Measurements from ENCODE around the gene SLC12A7.
"Not testable (repeated sequence)": the region's sequence is repeated elsewhere in the genome, so short reads cannot be mapped to it uniquely, and the experiment has no call there.

The SLC12A7 gene

GRCh38 chr5:1111727-1112289 is at the start of gene SLC12A7:
SLC12A7 (minus strand) TSS chr5:1112063; CDS start chr5:1111991, 72 bp downstream.
- Mint-ChIP-seq H3K27me3 (no peaks in the 10 kb centered on the region), H3K27ac (peak within 1 kb of the TSS; percentile 75), H3K36me3 (no peaks in the 10 kb centered on the region), H3K9me3 (ENCODE audit: low read depth) (no peaks in the 10 kb centered on the region), H3K4me3 (peak within 1 kb of the TSS; percentile 87), H3K4me1 (ENCODE audit: low read depth) (peaks cover 33% of the 10 kb centered on the region)

DNA sequence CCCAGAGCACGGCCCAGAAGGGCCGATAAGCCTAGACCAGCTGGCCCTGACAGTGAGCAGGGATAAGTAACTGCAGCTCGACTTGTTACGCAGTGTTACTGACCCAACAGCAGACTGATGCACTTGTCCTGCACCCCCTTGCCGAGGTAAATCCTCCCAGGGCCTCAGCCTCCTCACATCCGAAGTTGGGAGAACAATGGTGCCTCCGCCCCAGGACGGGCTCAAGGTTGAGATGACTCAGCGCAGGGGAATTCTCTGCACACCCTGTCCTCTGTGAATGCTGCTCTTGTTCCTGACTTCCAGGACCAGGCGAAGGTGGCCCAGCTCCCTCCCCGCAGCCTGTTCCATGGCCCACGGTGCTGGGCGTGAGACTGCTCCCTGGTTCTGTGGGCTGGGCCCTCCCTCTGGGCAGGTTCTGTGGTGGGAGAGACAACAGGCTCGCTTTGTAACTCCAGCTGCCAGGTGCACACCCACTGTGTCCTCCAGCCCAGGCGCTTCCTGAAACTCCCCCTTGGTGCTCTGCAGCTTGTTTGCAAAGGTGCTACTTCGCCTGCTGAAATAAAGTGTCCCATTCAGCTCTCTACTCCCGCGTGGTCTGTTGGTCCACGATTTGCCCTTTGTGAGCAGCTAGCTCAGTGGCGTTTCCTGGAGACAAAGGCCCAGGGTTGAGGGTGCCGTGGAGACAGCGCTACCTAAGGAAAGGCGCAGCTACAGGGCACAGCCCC is 49.4 kb upstream of the SLC12A7 start:
- Mint-ChIP-seq H3K9me3 (ENCODE audit: low read depth) (peaks cover 4% of the 10 kb centered on the region), H3K36me3 (no peaks in the 10 kb centered on the region), H3K4me1 (ENCODE audit: low read depth) (peaks cover 4% of the 10 kb centered on the region), H3K27me3 (peaks cover 20% of the 10 kb centered on the region), H3K4me3 (no peak overlapping the region), H3K27ac (no peak overlapping the region)

- H3K27me3 Mint-ChIP-seq = peaks cover 18% of the 10 kb centered on the region
- H3K4me1 Mint-ChIP-seq (ENCODE audit: low read depth) = peaks cover 4% of the 10 kb centered on the region
- H3K4me3 Mint-ChIP-seq = no peak overlapping the region
- peaks cover 4% of the 10 kb centered on the region for H3K9me3 Mint-ChIP-seq (ENCODE audit: low read depth)
- no peaks in the 10 kb centered on the region for H3K36me3 Mint-ChIP-seq
- no peak overlapping the region for H3K27ac Mint-ChIP-seq
These were observed 48.0 kb upstream of the SLC12A7 start for GRCh38 chr5:1159774-1160406.

DNA sequence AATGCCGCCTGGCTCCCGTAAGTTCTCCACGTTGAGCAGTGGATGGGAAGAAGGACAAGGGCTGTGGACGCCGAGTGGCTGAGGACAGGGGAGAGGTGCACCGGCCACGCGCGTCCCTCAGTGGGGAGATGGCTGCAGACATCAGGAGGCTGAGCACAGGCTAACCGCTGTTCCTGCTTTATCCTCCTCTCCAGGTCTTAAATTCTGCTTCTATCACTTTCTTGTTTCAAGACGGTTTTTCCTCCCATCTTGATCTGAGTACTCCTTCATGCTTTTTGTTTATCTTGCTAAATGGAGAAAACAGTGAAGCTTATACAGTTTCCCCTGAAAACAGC is 47.4 kb upstream of the SLC12A7 start:
- Mint-ChIP-seq H3K9me3 (ENCODE audit: low read depth) (peaks cover 4% of the 10 kb centered on the region), H3K27me3 (peaks cover 21% of the 10 kb centered on the region), H3K4me3 (no peak overlapping the region), H3K36me3 (no peaks in the 10 kb centered on the region), H3K4me1 (ENCODE audit: low read depth) (peaks cover 6% of the 10 kb centered on the region), H3K27ac (no peak overlapping the region)

GRCh38 chr5:1158647-1159340 is 46.9 kb upstream of the SLC12A7 start:
- no peak overlapping the region for H3K4me3 Mint-ChIP-seq
- peaks cover 11% of the 10 kb centered on the region for H3K4me1 Mint-ChIP-seq (ENCODE audit: low read depth)
- H3K27ac Mint-ChIP-seq = no peak overlapping the region
- H3K27me3 Mint-ChIP-seq = peaks cover 26% of the 10 kb centered on the region
- peaks cover 4% of the 10 kb centered on the region for H3K9me3 Mint-ChIP-seq (ENCODE audit: low read depth)
- H3K36me3 Mint-ChIP-seq = no peaks in the 10 kb centered on the region

DNA sequence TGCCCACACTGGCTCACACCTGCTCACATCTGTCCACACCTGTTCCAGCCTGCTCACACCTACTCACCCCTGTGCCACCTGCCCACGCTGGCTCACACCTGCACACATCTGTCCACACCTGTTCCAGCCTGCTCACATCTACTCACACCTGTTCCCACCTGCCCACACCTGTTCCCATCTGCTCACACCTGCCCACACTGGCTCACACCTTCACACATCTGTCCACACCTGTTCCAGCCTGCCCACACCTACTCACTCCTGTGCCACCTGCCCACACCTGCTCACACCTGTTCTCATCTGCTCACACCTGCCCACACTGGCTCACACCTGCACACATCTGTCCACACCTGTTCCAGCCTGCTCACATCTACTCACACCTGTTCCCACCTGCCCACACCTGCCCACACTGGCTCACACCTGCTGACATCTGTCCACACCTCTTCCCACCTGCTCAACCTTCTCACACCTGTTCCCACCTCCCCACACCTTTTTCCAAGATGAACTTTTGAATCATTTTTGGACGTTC is 45.7 kb upstream of the SLC12A7 start:
- H3K4me1 Mint-ChIP-seq (ENCODE audit: low read depth) = peaks cover 19% of the 10 kb centered on the region
- H3K27ac Mint-ChIP-seq; H3K9me3 Mint-ChIP-seq (ENCODE audit: low read depth); H3K36me3 Mint-ChIP-seq: not testable (repeated sequence)
- H3K27me3 Mint-ChIP-seq = peaks cover 26% of the 10 kb centered on the region
- H3K4me3 Mint-ChIP-seq = peak overlapping the region; percentile 63

DNA sequence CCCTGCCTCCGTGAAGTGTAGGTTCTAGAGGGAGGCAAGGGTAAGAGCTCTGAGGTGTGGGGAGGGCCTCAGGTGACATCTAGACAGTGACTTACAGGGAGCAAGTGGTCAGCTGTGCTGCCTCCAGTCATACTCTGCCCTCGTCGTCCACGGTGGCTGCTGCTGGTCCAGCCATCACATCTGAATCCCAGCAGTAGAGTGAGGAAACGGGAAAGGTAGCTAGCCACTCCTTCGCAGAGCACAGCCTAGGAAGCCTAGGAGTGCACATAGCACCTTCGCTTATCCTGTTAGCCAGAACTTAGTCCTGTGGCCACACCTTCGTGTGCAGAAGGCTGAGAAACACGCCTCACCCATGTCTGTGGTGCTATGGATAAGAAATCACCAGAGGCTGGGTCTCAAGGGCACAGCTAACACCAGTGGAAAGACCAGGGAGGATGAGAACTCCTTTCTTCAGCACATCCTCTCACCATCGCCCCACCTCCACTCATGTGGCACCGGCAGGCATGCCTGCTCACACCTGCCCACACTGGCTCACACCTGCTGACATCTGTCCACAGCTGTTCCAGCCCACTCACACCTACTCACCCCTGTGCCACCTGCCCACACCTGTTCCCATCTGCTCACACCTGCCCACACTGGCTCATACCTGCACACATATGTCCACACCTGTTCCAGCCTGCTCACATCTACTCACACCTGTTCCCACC is 45.0 kb upstream of the SLC12A7 start:
- H3K36me3 Mint-ChIP-seq = no peaks in the 10 kb centered on the region
- H3K27me3 Mint-ChIP-seq = peaks cover 26% of the 10 kb centered on the region
- H3K4me1 Mint-ChIP-seq (ENCODE audit: low read depth) = peaks cover 25% of the 10 kb centered on the region
- H3K27ac Mint-ChIP-seq = no peak overlapping the region
- peaks cover 4% of the 10 kb centered on the region for H3K9me3 Mint-ChIP-seq (ENCODE audit: low read depth)
- peak overlapping the region; percentile 63 for H3K4me3 Mint-ChIP-seq

- Mint-ChIP-seq H3K27me3 (peaks cover 26% of the 10 kb centered on the region), H3K27ac (no peak overlapping the region)
These were observed 44.3 kb upstream of the SLC12A7 start for GRCh38 chr5:1156033-1156753.

GRCh38 chr5:1155191-1156032 is 43.5 kb upstream of the SLC12A7 start:
- H3K27ac Mint-ChIP-seq = no peak overlapping the region
- peaks cover 26% of the 10 kb centered on the region for H3K27me3 Mint-ChIP-seq
- H3K4me3 Mint-ChIP-seq = no peak overlapping the region
- H3K36me3 Mint-ChIP-seq = no peaks in the 10 kb centered on the region
- H3K9me3 Mint-ChIP-seq (ENCODE audit: low read depth) = peaks cover 4% of the 10 kb centered on the region
- peaks cover 32% of the 10 kb centered on the region for H3K4me1 Mint-ChIP-seq (ENCODE audit: low read depth)

More at GRCh38 chr5:1156033-1156753, 44.3 kb upstream of the SLC12A7 start:
- H3K9me3 Mint-ChIP-seq (ENCODE audit: low read depth) = peaks cover 4% of the 10 kb centered on the region
- peaks cover 29% of the 10 kb centered on the region for H3K4me1 Mint-ChIP-seq (ENCODE audit: low read depth)
- H3K36me3 Mint-ChIP-seq = no peaks in the 10 kb centered on the region
- H3K4me3 Mint-ChIP-seq = peak overlapping the region; percentile 22

- H3K9me3 Mint-ChIP-seq (ENCODE audit: low read depth) = peaks cover 4% of the 10 kb centered on the region
- H3K4me1 Mint-ChIP-seq (ENCODE audit: low read depth) = peaks cover 33% of the 10 kb centered on the region
- peaks cover 19% of the 10 kb centered on the region for H3K27me3 Mint-ChIP-seq
- no peak overlapping the region for H3K4me3 Mint-ChIP-seq
- H3K27ac Mint-ChIP-seq = no peak overlapping the region
- H3K36me3 Mint-ChIP-seq = no peaks in the 10 kb centered on the region
These were observed 41.6 kb upstream of the SLC12A7 start for GRCh38 chr5:1153428-1153827.

GRCh38 chr5:1152771-1153282 is 41.0 kb upstream of the SLC12A7 start:
- H3K27ac Mint-ChIP-seq = no peak overlapping the region
- H3K4me1 Mint-ChIP-seq (ENCODE audit: low read depth) = peaks cover 33% of the 10 kb centered on the region
- H3K4me3 Mint-ChIP-seq = no peak overlapping the region
- H3K9me3 Mint-ChIP-seq (ENCODE audit: low read depth) = peaks cover 3% of the 10 kb centered on the region
- no peaks in the 10 kb centered on the region for H3K36me3 Mint-ChIP-seq
- H3K27me3 Mint-ChIP-seq = peaks cover 18% of the 10 kb centered on the region

DNA sequence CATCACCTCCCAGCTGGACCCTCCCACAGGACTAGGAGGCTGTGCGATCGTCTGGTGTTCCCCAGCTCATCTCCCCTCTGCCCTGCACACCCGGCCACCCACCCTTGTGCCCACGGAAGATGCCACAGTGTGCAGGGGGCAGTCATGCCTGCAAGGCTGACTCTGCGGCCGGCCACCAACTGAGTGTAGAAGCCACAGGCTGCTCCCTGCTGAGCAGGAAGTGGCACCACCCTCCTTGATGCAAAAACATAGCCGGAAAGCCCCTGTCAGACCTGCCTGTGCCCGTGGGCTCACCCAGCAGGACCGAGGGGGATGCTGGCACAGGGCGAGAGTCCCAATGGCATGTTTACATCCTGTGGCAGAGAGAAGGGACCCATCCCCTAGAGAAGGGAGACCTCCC is 40.3 kb upstream of the SLC12A7 start:
- no peak overlapping the region for H3K4me3 Mint-ChIP-seq

GRCh38 chr5:1151316-1151715 is 39.5 kb upstream of the SLC12A7 start:
- Mint-ChIP-seq H3K36me3 (no peaks in the 10 kb centered on the region), H3K4me1 (ENCODE audit: low read depth) (peaks cover 29% of the 10 kb centered on the region), H3K9me3 (ENCODE audit: low read depth) (no peaks in the 10 kb centered on the region), H3K27ac (no peak overlapping the region), H3K27me3 (peaks cover 8% of the 10 kb centered on the region), H3K4me3 (no peak overlapping the region)

More for the DNA sequence above, 40.3 kb upstream of the SLC12A7 start:
- Mint-ChIP-seq H3K4me1 (ENCODE audit: low read depth) (peaks cover 33% of the 10 kb centered on the region), H3K36me3 (no peaks in the 10 kb centered on the region), H3K27ac (no peak overlapping the region), H3K27me3 (peaks cover 11% of the 10 kb centered on the region), H3K9me3 (ENCODE audit: low read depth) (no peaks in the 10 kb centered on the region)

All from activated naive CD8-positive, alpha-beta T cell (primary cell).